ENCODE data around the gene STPG2. TPM values are rescaled to one million over a fixed set of nuclear protein-coding genes. Genes with fewer than 3 reads are reported as not detected.

The STPG2 gene
- total RNA-seq, 1 experiment from 2014 or later: 0.20 TPM

- Histone ChIP-seq H3K4me2 (ENCODE audit: insufficient read depth, insufficient read length, low read length) (no peak overlapping the region), H2AFZ (ENCODE audit: low read length) (no peak overlapping the region), H3K79me2 (ENCODE audit: insufficient read depth, low read length) (no peaks in the 10 kb centered on the region), H2BK5ac (ENCODE audit: insufficient read length, low read length) (no peak overlapping the region), H4K8ac (replicated peaks; ENCODE audit: insufficient read length, low read depth, low read length) (no peak overlapping the region), H3K27ac (ENCODE audit: insufficient read length, low read depth, low read length) (no peak overlapping the region), H3K4ac (ENCODE audit: low read depth, low read length) (no peak overlapping the region), H3K23me2 (ENCODE audit: insufficient read length, low read depth, low read length, poor library complexity, severe bottlenecking) (no peaks in the 10 kb centered on the region), H2BK20ac (ENCODE audit: low read depth, low read length, poor library complexity, severe bottlenecking) (no peak overlapping the region), H3K56ac (ENCODE audit: insufficient read length, low read depth, low read length) (no peak overlapping the region), H3K23ac (ENCODE audit: insufficient read length, low read depth, low read length) (no peak overlapping the region), H3T11ph (ENCODE audit: low read length) (no peak overlapping the region), H2BK120ac (ENCODE audit: low read depth, low read length, poor library complexity, severe bottlenecking) (no peak overlapping the region), H2BK15ac (ENCODE audit: low read depth, low read length) (no peak overlapping the region), H2AK5ac (ENCODE audit: insufficient read length, low read length) (no peak overlapping the region), H3K14ac (ENCODE audit: insufficient read depth, low read length) (no peak overlapping the region), H3K79me1 (ENCODE audit: insufficient read depth, low read depth, low read length, poor library complexity, severe bottlenecking) (no peaks in the 10 kb centered on the region), H3K18ac (ENCODE audit: insufficient read length, low read depth, low read length) (no peak overlapping the region), H2BK12ac (ENCODE audit: insufficient read length, low read depth, low read length) (no peak overlapping the region), H3K9ac (ENCODE audit: extremely low read depth, insufficient read length, low read length) (no peak overlapping the region), H4K5ac (ENCODE audit: insufficient read length, low read depth, low read length) (no peak overlapping the region), H3K4me1 (ENCODE audit: insufficient read depth, low read length) (no peaks in the 10 kb centered on the region), H3K27me3 (ENCODE audit: insufficient read depth, low read length) (no peaks in the 10 kb centered on the region), H4K91ac (ENCODE audit: insufficient read length, low read depth, low read length) (no peak overlapping the region), H4K20me1 (ENCODE audit: control insufficient read depth, insufficient read depth, insufficient read length) (no peaks in the 10 kb centered on the region), H3K9me3 (ENCODE audit: control insufficient read depth, low read depth, low read length) (no peaks in the 10 kb centered on the region)
- Mint-ChIP-seq H3K27ac (no peak overlapping the region), H3K4me1 (peaks cover 5 to 6% of the 10 kb centered on the region in 2 experiments), H3K9me3 (peaks cover 0 to 3% of the 10 kb centered on the region in 2 experiments; a peak in 1 of 5 replicates), H3K4me3 (no peak overlapping the region), H3K36me3 (ENCODE audit: insufficient read depth in 1 of 3, low read depth in 3 of 3) (no peaks in the 10 kb centered on the region), H3K27me3 (ENCODE audit: low read depth) (no peaks in the 10 kb centered on the region)
- no CpG with 5 or more reads among the region's 1 CpG for WGBS (ENCODE audit: extremely low coverage, insufficient read length, low lambda C conversion rate)
- TF ChIP-seq, protein P1, sequence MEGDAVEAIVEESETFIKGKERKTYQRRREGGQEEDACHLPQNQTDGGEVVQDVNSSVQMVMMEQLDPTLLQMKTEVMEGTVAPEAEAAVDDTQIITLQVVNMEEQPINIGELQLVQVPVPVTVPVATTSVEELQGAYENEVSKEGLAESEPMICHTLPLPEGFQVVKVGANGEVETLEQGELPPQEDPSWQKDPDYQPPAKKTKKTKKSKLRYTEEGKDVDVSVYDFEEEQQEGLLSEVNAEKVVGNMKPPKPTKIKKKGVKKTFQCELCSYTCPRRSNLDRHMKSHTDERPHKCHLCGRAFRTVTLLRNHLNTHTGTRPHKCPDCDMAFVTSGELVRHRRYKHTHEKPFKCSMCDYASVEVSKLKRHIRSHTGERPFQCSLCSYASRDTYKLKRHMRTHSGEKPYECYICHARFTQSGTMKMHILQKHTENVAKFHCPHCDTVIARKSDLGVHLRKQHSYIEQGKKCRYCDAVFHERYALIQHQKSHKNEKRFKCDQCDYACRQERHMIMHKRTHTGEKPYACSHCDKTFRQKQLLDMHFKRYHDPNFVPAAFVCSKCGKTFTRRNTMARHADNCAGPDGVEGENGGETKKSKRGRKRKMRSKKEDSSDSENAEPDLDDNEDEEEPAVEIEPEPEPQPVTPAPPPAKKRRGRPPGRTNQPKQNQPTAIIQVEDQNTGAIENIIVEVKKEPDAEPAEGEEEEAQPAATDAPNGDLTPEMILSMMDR (conservative IDR thresholded peaks at IDR 0.05): no peak
- no peak for DNase-seq
These were observed 40.6 kb downstream of the STPG2 start for GRCh38 chr4:98102660-98103059.

Data from H9 (cell line).